GM18867 (cell line): Measurements from ENCODE around the gene RAMAC.
"Not testable (repeated sequence)": the region's sequence is repeated elsewhere in the genome, so short reads cannot be mapped to it uniquely, and the experiment has no call there.

Experiments used
- ATAC-seq: cut with Tn5 transposase; IDR thresholded peaks from one replicate; pipeline ENCODE4 v1.9.1; 2021; ENCODE audit warnings: mild to moderate bottlenecking, moderate library complexity; ENCODE audit not compliant: unreplicated experiment

Gene RAMAC

DNA sequence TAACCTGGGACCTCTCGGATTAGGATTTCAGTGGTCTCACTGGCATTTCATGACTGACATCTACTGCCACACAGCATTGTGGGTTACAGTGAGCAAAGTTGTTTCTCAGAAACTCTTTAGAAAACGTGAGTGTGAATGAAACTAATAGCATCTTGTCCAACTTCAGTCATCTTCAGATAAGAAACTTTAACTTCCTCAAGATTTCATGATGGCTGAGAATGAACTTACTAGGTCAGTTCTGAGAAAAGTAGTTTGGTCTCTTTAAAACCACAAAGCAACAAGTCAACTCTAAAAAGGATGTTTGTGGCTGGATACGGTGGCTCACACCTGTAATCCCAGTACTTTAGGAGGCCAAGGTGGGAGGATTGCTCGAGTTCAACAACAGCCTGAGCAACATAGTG is 19.3 kb upstream of the RAMAC start:
- peak; percentile 83 for ATAC-seq

DNA sequence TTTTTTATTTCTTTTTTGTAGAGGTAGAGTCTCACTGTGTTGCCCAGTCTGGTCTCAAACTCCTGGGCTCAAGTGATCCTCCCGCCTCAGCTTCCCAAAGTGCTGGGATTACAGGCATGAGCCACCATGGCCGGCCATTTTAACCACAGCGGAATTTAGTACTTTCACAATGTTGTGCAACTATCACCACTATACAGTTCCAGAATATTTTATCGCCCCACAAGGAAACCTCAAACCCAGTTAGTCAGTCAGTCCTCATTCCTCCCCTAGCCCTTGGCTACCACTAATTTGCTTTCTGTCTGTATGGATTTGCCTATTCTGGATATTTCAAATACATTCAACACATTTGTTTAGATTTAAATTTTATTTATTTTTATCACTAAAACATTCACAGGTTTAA is 17.9 kb upstream of the RAMAC start:
- no peak for ATAC-seq

DNA sequence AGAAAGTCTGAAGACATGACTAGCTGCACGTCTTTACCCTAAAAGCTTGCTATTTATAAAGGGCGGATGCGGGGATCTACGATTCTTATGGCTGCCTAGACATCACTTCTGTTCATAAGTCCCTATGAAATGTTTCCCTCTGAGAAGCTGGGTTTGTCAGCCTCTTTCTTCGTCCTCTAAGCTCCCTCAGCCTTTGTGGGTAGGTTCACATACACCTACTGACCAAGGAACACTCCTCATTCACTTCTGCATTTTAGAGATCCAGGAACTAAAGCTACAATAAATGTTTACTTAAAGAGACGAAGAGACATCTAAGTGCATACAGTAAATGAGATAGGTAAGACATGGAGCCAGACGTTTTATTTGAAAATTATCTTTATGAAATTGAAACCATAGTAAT is 16.7 kb upstream of the RAMAC start:
- ATAC-seq, result no peak

DNA sequence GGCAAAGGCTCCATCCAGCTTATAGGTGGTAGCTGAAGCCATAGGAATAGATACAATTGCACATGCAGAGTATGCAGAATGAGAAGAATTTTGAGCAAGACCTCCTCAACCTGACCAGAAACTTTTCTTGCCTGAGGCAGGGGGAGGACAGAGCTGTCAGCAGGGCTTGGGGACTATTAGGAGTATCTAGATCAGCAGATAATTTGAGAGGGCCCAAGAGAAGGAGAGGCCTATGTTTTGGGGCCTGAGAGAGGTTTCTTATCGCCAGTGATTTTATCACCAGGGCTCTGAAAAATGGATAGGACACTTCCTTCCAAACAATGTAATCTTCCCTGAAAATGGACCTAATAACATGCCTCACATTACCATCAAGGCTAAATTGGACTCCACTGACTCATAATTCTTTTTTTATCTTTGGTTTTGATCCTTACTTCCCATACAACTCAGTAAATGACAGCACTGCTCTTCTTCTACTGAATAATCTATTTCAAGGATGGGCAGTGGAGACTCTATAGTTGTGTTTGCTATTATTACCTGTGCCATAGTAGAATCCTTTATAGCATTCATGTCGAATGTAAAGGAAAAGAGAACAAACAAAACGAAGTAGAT is 15.8 kb upstream of the RAMAC start:
- no peak for ATAC-seq

DNA sequence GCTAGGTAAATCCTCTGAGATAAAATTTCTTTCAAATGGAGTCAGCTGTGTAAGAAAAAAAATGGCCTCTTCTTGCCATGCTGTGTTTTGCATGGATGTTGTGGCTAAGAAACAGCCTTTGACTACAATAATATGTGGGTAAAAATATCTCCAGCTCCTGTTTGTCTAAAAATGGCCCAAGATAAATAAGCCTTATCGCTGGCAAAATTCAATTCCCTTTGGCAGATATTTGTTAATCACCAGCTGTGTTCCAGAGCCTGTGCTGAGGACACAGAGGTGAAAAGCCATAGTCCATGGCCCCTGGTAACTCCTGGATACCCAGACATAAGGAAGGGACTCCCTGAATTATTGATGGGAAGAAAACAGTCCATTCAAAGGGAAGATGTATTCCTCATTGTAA is 15.3 kb upstream of the RAMAC start:
- ATAC-seq, result no peak

DNA sequence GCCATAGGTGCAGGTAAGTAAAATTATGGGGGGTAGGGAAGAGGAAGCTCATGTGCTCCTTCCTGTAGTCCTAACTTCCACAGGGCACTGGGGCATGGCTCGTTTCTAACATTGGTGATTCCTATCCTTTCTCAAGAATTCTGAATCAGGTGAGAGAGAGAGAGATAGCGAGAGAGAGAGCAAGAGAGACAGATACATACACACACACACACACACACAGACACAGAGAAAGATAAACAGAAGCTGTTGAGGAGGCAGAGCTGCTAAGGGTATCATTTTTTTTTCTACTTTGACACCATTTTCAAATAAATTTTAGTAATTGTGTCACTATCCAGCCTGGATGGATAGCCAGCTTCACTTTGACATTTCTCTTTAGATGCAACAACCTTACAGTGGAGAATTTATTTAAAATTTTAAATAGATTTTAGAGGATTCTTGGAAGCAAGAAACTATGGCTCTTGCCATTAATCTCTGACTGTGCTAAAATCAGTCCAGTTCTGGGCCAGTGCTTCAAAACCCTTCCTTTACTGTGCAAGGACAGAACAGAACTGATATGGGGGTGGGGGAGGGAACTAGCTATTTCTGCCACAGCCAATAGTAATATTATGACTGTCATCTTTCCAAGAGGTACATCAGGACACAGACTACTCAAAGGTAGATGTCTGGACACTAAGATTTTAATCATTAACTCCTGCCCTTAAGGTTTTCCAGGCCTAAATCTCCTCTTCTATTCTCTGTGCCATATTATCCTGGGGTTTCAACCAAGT is 14.6 kb upstream of the RAMAC start:
- no peak for ATAC-seq

DNA sequence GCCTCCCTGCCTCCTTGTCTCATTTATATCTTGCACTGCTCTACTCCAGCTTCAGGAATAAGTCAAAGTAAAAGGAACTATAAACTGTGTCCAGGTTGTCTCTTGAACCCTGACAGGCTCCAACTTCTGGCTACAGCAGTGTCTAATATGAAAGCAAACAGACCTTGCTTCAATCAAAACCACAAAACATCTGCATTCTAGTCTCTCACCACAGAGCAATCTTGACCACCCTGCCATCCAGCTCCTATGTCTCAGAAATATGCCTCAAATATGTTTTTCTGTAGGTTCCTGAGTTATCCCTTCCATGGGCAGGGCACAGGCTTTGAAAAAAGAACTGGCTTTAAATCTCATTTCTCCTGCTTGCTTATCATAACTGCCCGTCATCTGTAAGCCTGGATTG is 13.0 kb upstream of the RAMAC start:
- ATAC-seq, result no peak

DNA sequence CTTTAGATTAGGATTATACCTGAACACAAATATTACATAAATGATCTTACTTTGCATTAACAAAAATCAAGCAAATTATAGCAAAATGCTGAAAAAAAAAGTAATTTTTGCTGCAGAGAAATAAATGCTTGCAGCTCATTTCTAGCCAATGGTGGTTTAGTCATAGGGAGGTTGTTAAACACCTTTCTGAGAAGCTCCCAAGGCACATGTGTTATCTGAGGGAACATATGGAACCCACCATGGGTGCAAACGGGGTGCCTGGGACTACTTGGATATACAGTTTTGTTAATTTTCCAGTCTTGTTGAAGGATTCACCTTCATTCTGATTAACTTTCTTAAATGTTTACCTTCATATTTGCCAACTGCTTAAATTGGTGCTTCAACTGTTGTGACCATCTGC is 8.9 kb upstream of the RAMAC start:
- no peak for ATAC-seq

DNA sequence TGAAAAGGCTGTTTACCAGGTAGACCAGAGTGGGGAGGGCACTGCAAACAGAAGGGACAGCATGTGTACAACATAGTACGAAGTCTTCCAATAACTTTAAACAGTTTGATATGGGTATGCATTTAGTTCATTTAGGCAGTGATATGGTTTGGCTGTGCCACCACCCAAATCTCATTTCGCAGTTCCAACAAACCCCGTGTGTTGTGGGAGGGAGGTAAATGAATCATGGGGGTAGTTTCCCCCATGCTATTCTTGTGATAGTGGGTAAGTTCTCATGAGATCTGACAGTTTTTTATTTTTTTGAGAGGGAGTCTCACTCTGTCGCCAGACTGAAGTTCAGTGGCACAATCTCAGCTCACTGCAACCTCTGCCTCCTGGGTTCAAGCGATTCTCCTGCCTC is 7.6 kb upstream of the RAMAC start:
- ATAC-seq, result no peak

DNA sequence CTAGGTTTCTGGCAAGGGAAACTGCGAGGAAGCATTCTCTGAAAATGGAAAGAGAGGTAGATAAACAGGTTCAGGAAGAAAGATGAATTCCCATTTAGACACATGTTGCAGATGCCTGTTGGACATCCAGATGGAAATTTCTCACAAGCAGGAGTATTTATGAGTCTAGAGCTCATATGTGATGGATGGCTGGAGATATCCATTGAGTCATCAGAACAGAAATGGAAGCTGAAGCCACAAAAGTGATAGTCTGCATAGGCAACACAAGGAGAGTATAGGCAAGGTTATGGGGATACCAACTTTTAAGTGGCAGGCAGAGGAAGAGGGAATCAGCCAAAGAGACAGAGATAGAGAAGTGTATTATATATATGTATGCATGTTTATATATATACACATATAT is 6.3 kb upstream of the RAMAC start:
- no peak for ATAC-seq

DNA sequence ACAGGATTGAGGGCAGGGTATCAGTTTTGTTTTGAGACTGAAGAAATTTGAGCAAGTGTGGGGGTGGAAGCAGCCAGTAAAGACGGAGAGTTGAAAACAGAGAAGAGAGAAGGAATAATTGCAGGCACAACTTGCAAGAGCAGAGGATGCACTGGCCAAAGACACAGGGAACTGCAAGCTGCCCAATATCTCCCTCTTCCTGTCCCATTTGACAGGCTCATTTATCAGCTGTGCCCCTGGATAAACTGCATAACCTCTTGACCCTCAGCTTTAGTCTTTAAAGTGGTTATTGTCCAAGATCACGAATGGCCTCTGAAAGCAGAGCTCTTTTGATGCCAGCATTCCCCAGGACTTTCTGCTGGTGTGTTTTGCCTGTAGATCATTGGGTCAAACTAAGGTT is 5.0 kb upstream of the RAMAC start:
- no peak for ATAC-seq

DNA sequence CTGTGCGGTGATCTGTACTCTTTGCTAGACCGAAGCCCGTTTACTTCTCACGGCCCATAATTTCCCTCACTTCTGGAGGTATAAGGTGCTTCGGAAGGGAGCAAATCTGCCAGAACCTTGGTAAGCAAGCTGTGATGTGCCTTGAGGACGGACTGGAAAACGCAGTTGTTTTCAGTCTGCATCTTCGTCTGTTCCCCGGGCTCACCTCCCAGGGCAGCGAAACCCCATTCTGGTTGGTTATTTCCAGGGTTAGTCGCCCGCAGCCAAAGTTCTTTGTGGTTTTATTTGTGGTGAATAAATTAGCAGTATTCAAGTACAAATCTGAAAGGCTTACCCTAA is 401 bp downstream of the RAMAC start:
- ATAC-seq, result peak; percentile 38

DNA sequence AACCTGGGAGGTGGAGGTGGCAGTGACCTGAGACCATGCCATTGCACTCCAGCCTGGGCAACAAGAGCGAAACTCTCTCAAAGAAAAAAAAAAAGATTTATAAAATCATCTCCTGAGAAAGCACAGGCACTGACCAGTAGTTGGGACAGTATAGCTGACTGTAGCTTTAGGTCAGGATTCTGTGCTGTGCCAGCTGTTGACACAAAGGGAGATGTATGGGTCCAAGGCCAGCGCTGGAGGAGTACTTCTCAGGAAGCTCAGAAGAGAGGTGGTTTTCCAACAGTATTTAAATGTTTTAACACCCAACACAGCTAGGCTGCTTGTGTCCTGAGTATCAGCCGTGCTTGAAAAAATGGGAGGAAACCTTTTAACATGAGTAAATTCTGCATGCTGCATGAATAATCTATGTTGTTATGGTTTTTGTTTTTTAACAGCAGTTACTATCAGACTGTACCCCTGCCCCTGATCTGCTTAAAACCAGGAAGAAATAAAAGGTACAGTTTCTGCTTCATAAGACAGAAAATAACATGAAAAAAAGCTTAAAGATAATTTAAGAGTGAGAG is 6.5 kb downstream of the RAMAC start:
- ATAC-seq, result no peak

DNA sequence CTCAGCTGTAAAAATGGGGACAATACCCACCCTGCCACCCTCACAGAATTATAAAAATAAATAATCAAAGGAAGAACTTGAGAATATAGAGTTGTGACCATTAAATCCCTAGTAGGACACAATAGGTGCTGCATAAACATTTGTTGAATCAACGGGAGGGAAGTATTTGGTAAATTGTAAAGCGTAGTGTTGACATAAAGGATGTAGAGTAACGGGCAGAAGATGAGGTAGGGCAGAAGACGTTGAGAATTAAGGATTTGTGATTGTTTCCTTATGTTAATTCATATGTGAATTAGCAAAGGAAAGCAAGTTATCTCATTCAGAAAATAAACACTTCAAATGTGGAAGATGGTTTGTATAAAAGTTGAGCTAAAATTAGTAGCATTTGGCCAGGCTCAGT is 7.1 kb downstream of the RAMAC start:
- no peak for ATAC-seq

DNA sequence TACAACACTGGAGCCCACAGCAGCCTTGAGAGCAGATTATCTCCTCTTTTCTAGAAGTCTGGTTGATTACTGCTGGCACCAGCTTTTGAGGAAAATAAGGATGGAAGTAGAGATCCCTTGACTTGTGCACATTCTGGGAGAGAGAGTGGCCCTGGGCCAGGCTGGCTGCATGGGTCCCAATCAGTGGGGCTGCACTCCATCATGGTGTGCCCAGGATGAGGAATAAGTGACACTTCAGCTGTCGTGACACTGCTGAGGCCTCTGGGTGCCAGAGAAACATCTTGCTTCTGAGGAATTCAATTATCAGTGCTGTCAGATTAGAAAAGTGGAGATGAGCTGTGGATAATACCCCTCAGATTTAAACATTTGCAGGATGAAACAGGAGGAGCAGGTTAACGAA is 9.1 kb downstream of the RAMAC start:
- ATAC-seq, result no peak

DNA sequence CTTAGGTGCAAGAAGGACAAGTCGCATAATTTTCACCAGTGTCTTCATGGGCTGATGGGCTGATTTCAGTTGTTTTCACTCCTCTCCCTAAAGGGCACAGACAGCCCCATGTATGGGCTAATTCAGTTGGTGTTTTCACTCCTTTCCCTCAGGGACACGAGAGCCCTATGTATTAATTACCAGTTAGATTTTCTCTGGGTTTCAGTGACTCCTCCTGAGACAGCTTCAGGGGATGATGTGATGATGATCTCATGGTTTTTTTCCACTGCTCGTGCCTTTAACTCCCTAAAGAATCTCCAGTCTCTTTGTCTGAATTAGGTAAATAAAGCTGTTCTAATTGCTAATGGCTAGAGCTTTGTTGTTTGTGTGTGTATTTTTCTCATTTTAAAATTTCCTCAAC is 9.9 kb downstream of the RAMAC start:
- ATAC-seq, result no peak

DNA sequence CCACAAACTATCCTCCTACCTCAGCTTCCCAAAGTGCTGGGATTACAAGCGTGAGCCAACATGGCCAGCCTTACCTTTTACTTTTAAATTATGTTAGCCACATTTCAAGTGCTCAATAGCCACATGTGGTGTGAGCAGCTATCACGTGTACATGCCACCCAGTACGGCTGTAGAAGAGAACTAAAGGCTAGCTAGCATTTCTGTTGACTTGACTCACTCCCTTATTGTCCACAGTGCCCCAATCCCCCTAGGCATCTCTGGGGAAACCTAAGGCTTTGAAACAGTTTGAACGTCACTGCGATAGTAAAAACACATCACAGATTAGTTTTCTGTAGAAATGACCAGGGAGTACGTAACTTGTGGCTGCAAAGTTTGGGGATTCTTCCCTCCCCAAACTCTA is 13.4 kb downstream of the RAMAC start:
- ATAC-seq, result no peak

DNA sequence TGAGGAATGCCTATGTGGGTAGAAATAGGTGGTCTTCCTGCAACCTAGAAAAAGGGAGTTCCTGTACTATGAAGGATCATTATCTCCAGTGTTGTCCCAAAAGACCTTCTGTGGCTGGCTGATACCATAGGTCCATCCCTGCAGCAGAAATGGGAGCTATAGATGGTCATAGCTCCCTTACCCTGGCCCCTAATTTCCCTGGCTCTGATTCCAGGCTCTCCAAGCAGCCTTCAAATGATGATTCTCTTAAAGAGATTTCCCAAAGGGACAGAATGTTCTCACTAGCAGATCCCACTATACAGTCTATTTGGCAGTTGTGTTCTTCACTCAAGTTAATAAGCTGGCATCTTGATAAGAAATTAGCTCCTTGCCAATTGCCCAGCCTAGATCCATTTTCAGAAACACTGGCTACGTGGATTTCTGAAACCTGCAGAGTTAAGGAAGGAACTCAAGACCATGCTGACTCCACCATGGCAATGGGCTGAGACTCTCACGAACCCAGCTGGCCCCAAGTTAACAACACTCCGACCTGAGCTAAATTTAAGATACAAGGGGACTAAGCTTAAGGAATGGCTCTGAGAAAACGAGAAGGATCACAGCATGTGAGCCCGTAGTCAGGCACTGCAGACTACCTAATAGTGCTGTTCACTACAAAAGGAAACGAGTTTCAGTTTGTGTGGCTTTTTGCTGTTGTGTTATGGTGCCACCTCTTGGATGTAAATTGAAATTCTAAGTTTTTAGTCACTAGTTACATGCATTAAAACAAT is 14.1 kb downstream of the RAMAC start:
- peak; percentile 63 for ATAC-seq

DNA sequence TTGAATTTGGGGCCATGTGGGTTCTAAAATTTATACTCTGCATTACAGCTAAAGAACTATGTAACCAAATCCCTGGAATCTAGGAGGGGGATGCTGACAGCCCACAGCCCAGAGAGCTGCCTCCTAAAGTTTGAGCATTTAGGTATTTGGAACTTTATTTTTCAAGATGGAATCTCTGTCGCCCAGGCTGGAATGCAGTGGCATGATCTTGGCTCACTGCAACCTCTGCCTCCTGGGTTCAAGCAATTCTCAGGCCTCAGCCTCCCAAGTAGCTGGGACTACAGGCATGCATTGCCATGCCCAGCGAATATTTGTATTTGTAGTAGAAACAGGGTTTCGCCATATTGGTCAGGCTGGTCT is 14.6 kb downstream of the RAMAC start:
- ATAC-seq, result not testable (repeated sequence)

DNA sequence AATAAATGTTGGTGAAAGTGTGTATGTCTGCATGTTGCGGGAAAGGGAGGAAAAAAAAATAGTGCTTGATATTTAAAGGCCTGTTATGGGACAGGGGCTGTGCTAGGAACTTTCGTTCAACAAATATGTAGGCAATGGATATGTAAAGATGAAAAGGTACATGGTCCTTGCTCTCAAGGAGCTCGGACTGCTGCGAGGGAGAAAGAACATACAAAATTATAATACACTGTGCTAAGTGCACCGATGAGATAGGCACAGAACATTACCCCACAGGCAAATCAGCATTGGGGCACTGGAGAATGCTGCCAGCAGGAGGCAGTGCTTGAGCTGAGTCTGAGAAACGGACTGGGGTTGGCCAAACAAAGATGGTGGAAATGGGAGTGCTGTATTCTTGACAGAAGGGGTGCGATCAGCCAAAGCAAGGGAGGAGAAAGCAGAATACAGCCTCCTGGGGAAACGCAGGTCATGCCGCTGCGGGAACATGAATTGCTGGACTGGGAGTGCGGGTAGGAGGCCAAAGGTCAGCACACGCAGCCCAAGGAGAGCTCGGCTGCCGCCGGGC is 24.8 kb downstream of the RAMAC start:
- ATAC-seq, result peak; percentile 66

DNA sequence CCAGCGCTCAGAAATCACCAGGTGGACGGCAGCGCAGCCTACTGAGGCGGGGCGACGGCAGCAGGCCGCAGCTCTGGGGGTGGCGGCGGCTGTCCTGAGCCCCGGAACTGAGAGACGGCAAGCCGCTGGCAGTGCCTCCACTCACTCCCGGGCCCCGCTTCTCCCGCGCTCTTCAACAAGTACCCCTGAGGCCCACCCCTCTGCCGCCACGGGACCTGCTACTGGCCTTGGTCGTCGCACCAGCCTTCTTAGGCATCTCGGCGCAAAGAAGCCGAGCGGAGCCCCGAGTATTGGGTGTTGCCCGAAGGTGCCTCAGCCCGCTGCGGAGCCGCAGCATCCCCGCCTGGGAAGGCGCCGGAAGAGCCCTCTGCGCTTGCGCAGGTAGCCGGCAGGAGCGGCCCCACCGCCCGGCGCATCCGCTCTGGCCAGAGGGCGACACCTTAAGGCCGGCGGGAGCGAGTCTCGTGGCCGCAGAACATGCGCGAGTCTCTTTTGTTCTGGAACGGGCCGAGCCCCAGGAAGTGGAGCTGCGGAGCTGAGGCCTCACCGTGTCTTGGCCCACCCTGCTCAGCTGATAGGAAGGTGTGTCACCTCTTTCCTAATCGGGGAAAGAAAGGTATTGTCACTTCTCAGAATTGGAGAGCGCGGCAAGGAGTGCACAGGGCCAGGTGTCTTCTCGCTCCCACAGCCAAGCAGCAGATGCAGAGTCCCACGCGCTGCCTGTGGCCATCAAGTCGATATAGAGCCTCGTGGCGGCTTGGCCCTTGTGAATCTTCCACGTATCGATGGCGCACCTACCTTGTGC is 25.5 kb downstream of the RAMAC start, which contains the start of gene C15orf40:
Gene C15orf40, minus strand, starts transcription at position 369 of the 805 bp plus-strand sequence. Its CDS starts 32 bp downstream, at position 337.
- ATAC-seq, result peak; percentile 86
